Effector memory CD4-positive, alpha-beta T cell (primary cell): Measurements from ENCODE around the gene UNC93A.

Source experiments
- DNase-seq, 3 donors: peaks; one replicate each; pipeline ENCODE4 v3.0.0-alpha.2; 2020
- H3K27ac ChIP-seq: 2 replicates; pipeline ENCODE4 v1.7.0; 2013; ENCODE audit warnings: mild to moderate bottlenecking, low read length, moderate library complexity; ENCODE audit not compliant: insufficient read depth, poor library complexity, severe bottlenecking
- H3K27me3 ChIP-seq: replicated peaks from 2 replicates; pipeline ENCODE4 v1.7.0; 2013; ENCODE audit warnings: mild to moderate bottlenecking, low read length; ENCODE audit not compliant: insufficient read depth, control insufficient read depth, poor library complexity, severe bottlenecking
- H3K36me3 ChIP-seq: 2 replicates; pipeline ENCODE4 v1.7.0; 2013; ENCODE audit warnings: mild to moderate bottlenecking, low read length, moderate library complexity; ENCODE audit not compliant: control insufficient read depth, insufficient read depth
- H3K4me1 ChIP-seq: 2 replicates; pipeline ENCODE4 v1.7.0; 2013; ENCODE audit warnings: low read length, mild to moderate bottlenecking; ENCODE audit not compliant: control insufficient read depth, insufficient read depth, poor library complexity, severe bottlenecking
- H3K4me3 ChIP-seq: 2 replicates; pipeline ENCODE4 v1.7.0; 2013; ENCODE audit warnings: low read length, low read depth, mild to moderate bottlenecking; ENCODE audit not compliant: insufficient read depth, poor library complexity, severe bottlenecking
- H3K9me3 ChIP-seq: 2 replicates; pipeline ENCODE4 v1.7.0; 2013; ENCODE audit warnings: mild to moderate bottlenecking, low read length, moderate library complexity; ENCODE audit not compliant: control insufficient read depth

The UNC93A gene

GRCh38 chr6:167341038-167341583 lies 50.0 kb downstream of the UNC93A start:
- Histone ChIP-seq H3K27ac (no peak overlapping the region), H3K9me3 (no peaks in the 10 kb centered on the region), H3K4me3 (no peak overlapping the region), H3K27me3 (no peaks in the 10 kb centered on the region), H3K36me3 (no peaks in the 10 kb centered on the region), H3K4me1 (no peaks in the 10 kb centered on the region)
- DNase-seq = no peak

GRCh38 chr6:167341665-167342655 lies 50.8 kb downstream of the UNC93A start:
- no peak for DNase-seq
- no peaks in the 10 kb centered on the region for H3K4me1 ChIP-seq
- no peaks in the 10 kb centered on the region for H3K27me3 ChIP-seq
- no peak overlapping the region for H3K4me3 ChIP-seq
- H3K27ac ChIP-seq = no peak overlapping the region
- H3K9me3 ChIP-seq = no peaks in the 10 kb centered on the region
- no peaks in the 10 kb centered on the region for H3K36me3 ChIP-seq

GRCh38 chr6:167342879-167343610 lies 51.9 kb downstream of the UNC93A start:
- DNase-seq = no peak
- Histone ChIP-seq H3K36me3 (no peaks in the 10 kb centered on the region), H3K27ac (no peak overlapping the region), H3K27me3 (no peaks in the 10 kb centered on the region), H3K4me3 (no peak overlapping the region), H3K4me1 (no peaks in the 10 kb centered on the region), H3K9me3 (no peaks in the 10 kb centered on the region)

- Histone ChIP-seq H3K27me3 (no peaks in the 10 kb centered on the region), H3K27ac (no peak overlapping the region), H3K9me3 (no peaks in the 10 kb centered on the region), H3K36me3 (no peaks in the 10 kb centered on the region), H3K4me3 (no peak overlapping the region), H3K4me1 (no peaks in the 10 kb centered on the region)
- no peak for DNase-seq
Measured at GRCh38 chr6:167345348-167345747, 54.2 kb downstream of the UNC93A start.

- Histone ChIP-seq H3K27ac (no peak overlapping the region), H3K36me3 (no peaks in the 10 kb centered on the region), H3K4me3 (no peak overlapping the region), H3K9me3 (no peaks in the 10 kb centered on the region), H3K4me1 (no peaks in the 10 kb centered on the region), H3K27me3 (no peaks in the 10 kb centered on the region)
- DNase-seq = no peak
Measured at GRCh38 chr6:167345960-167346359, 54.8 kb downstream of the UNC93A start.

GRCh38 chr6:167347226-167347625 lies 56.1 kb downstream of the UNC93A start:
- DNase-seq = no peak
- Histone ChIP-seq H3K27ac (no peak overlapping the region), H3K27me3 (no peaks in the 10 kb centered on the region), H3K36me3 (no peaks in the 10 kb centered on the region), H3K4me3 (no peak overlapping the region), H3K4me1 (no peaks in the 10 kb centered on the region), H3K9me3 (no peaks in the 10 kb centered on the region)

GRCh38 chr6:167349631-167350274 lies 58.6 kb downstream of the UNC93A start:
- Histone ChIP-seq H3K36me3 (no peaks in the 10 kb centered on the region), H3K4me1 (no peaks in the 10 kb centered on the region), H3K27me3 (no peaks in the 10 kb centered on the region), H3K9me3 (no peaks in the 10 kb centered on the region), H3K4me3 (peak overlapping the region; percentile 58), H3K27ac (no peak overlapping the region)
- DNase-seq = peak in 1 of 3 donors; percentile 3

- Histone ChIP-seq H3K4me1 (no peaks in the 10 kb centered on the region), H3K9me3 (no peaks in the 10 kb centered on the region), H3K27me3 (no peaks in the 10 kb centered on the region), H3K36me3 (no peaks in the 10 kb centered on the region), H3K27ac (peak overlapping the region; percentile 48), H3K4me3 (peak overlapping the region; percentile 58)
- peak in 2 of 3 donors; percentile 0 to 4 for DNase-seq
Measured at GRCh38 chr6:167350275-167350696, 59.2 kb downstream of the UNC93A start.

GRCh38 chr6:167350731-167351655 lies 59.9 kb downstream of the UNC93A start:
- peak; percentile 68 to 76 (median 74) for DNase-seq
- H3K9me3 ChIP-seq = no peaks in the 10 kb centered on the region
- H3K4me3 ChIP-seq = peak overlapping the region; percentile 58
- H3K27ac ChIP-seq = peak overlapping the region; percentile 48
- H3K27me3 ChIP-seq = no peaks in the 10 kb centered on the region
- H3K36me3 ChIP-seq = no peaks in the 10 kb centered on the region
- no peaks in the 10 kb centered on the region for H3K4me1 ChIP-seq
